Measurements from ENCODE around the gene PLCH1. TPM values are rescaled to one million over a fixed set of nuclear protein-coding genes. Genes with fewer than 3 reads are reported as not detected.

PLCH1 gene
- total RNA-seq, 1 donor from 2014 or later = 32.0 TPM

GRCh38 chr3:155661042-155661441 lies 83.8 kb downstream of the PLCH1 start:
- H3K36me3 ChIP-seq = no peaks in the 10 kb centered on the region
- no peak overlapping the region for H2AFZ ChIP-seq (replicated peaks)
- no peaks in the 10 kb centered on the region for H3K27me3 ChIP-seq
- H3K4me2 ChIP-seq = no peak overlapping the region
- Mint-ChIP-seq H3K9me3 (peaks cover 9% of the 10 kb centered on the region), H3K4me3 (no peak overlapping the region), H3K27me3 (ENCODE audit: insufficient read depth, low read depth) (no peaks in the 10 kb centered on the region), H3K27ac (no peak overlapping the region), H3K4me1 (peaks cover 8% of the 10 kb centered on the region), H3K36me3 (peaks cover 14% of the 10 kb centered on the region)
- no peak overlapping the region for H3K9ac ChIP-seq
- no peak overlapping the region for H3K4me3 ChIP-seq
- peaks cover 3% of the 10 kb centered on the region for H3F3A ChIP-seq (ENCODE audit: low read depth)
- peaks cover 13% of the 10 kb centered on the region for H3K79me2 ChIP-seq (ENCODE audit: low read depth)
- peaks cover 16% of the 10 kb centered on the region for H3K4me1 ChIP-seq
- TF ChIP-seq, protein P1, sequence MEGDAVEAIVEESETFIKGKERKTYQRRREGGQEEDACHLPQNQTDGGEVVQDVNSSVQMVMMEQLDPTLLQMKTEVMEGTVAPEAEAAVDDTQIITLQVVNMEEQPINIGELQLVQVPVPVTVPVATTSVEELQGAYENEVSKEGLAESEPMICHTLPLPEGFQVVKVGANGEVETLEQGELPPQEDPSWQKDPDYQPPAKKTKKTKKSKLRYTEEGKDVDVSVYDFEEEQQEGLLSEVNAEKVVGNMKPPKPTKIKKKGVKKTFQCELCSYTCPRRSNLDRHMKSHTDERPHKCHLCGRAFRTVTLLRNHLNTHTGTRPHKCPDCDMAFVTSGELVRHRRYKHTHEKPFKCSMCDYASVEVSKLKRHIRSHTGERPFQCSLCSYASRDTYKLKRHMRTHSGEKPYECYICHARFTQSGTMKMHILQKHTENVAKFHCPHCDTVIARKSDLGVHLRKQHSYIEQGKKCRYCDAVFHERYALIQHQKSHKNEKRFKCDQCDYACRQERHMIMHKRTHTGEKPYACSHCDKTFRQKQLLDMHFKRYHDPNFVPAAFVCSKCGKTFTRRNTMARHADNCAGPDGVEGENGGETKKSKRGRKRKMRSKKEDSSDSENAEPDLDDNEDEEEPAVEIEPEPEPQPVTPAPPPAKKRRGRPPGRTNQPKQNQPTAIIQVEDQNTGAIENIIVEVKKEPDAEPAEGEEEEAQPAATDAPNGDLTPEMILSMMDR (IDR thresholded peaks at IDR 0.05) = no peak
- TF ChIP-seq EZH2 (IDR thresholded peaks at IDR 0.05) (no peak), EZH2phosphoT487 (IDR thresholded peaks at IDR 0.05) (no peak)
- H3K27ac ChIP-seq = no peak overlapping the region
- no peaks in the 10 kb centered on the region for H3K9me3 ChIP-seq (ENCODE audit: low read depth)
- peaks cover 12% of the 10 kb centered on the region for H4K20me1 ChIP-seq (ENCODE audit: low read depth)
- no peak for DNase-seq (ENCODE audit: low spot score)

GRCh38 chr3:155658671-155659261 lies 86.1 kb downstream of the PLCH1 start:
- TF ChIP-seq, protein P1 (IDR thresholded peaks at IDR 0.05) = no peak
- TF ChIP-seq EZH2 (IDR thresholded peaks at IDR 0.05) (no peak), EZH2phosphoT487 (IDR thresholded peaks at IDR 0.05) (no peak)
- no peak overlapping the region for H3K27ac Mint-ChIP-seq
- H3K36me3 ChIP-seq = no peaks in the 10 kb centered on the region
- H3K36me3 Mint-ChIP-seq = peaks cover 14% of the 10 kb centered on the region
- no peaks in the 10 kb centered on the region for H3K27me3 Mint-ChIP-seq (ENCODE audit: insufficient read depth, low read depth)
- no peaks in the 10 kb centered on the region for H3K27me3 ChIP-seq
- peaks cover 9% of the 10 kb centered on the region for H3K9me3 Mint-ChIP-seq
- H3K4me2 ChIP-seq = no peak overlapping the region
- H3F3A ChIP-seq (ENCODE audit: low read depth) = no peaks in the 10 kb centered on the region
- DNase-seq (ENCODE audit: low spot score) = no peak
- no peaks in the 10 kb centered on the region for H3K4me1 Mint-ChIP-seq
- no peak overlapping the region for H3K9ac ChIP-seq
- H3K27ac ChIP-seq = no peak overlapping the region
- no peak overlapping the region for H2AFZ ChIP-seq (replicated peaks)
- H4K20me1 ChIP-seq (ENCODE audit: low read depth) = peaks cover 11% of the 10 kb centered on the region
- peaks cover 27% of the 10 kb centered on the region for H3K79me2 ChIP-seq (ENCODE audit: low read depth)
- peaks cover 4% of the 10 kb centered on the region for H3K4me1 ChIP-seq
- no peak overlapping the region for H3K4me3 Mint-ChIP-seq
- H3K4me3 ChIP-seq = no peak overlapping the region
- no peaks in the 10 kb centered on the region for H3K9me3 ChIP-seq (ENCODE audit: low read depth)

GRCh38 chr3:155658006-155658405 lies 86.9 kb downstream of the PLCH1 start:
- Histone ChIP-seq H3K36me3 (no peaks in the 10 kb centered on the region), H2AFZ (replicated peaks) (no peak overlapping the region), H3K79me2 (ENCODE audit: low read depth) (peaks cover 28% of the 10 kb centered on the region), H3F3A (ENCODE audit: low read depth) (no peaks in the 10 kb centered on the region), H3K27ac (no peak overlapping the region), H3K4me1 (peaks cover 4% of the 10 kb centered on the region), H3K9me3 (ENCODE audit: low read depth) (no peaks in the 10 kb centered on the region), H4K20me1 (ENCODE audit: low read depth) (peaks cover 16% of the 10 kb centered on the region), H3K4me3 (no peak overlapping the region), H3K27me3 (no peaks in the 10 kb centered on the region), H3K4me2 (no peak overlapping the region), H3K9ac (no peak overlapping the region)
- no peaks in the 10 kb centered on the region for H3K27me3 Mint-ChIP-seq (ENCODE audit: insufficient read depth, low read depth)
- H3K27ac Mint-ChIP-seq = no peak overlapping the region
- H3K4me3 Mint-ChIP-seq = no peak overlapping the region
- peaks cover 9% of the 10 kb centered on the region for H3K9me3 Mint-ChIP-seq
- H3K4me1 Mint-ChIP-seq = no peaks in the 10 kb centered on the region
- TF ChIP-seq EZH2phosphoT487 (IDR thresholded peaks at IDR 0.05) (no peak), EZH2 (IDR thresholded peaks at IDR 0.05) (no peak)
- TF ChIP-seq, protein P1 (IDR thresholded peaks at IDR 0.05) = no peak
- no peak for DNase-seq (ENCODE audit: low spot score)
- H3K36me3 Mint-ChIP-seq = peaks cover 14% of the 10 kb centered on the region

Data from neural progenitor cell (in vitro differentiated cells).